Prostate gland (tissue), 2 donors: Measurements from ENCODE around the gene DOK4. TPM values are rescaled to one million over a fixed set of nuclear protein-coding genes. Genes with fewer than 3 reads are reported as not detected.

ENCODE experiments used
- DNase-seq: peaks from one replicate; pipeline ENCODE4 v3.0.0-alpha.2; 2019; ENCODE audit warnings: low spot score
- H3K27ac ChIP-seq, 2 donors: fragments of 200-600 bp; sonication (generic); 2 replicates each; pipeline ENCODE4 v1.5.1; 2017 to 2019
- H3K27me3 ChIP-seq: fragments of 200-600 bp; sonication (generic); replicated peaks from 2 replicates; pipeline ENCODE4 v1.5.1; 2019; ENCODE audit not compliant: insufficient read depth
- H3K36me3 ChIP-seq, 2 donors: fragments of 200-600 bp; sonication (generic); 1 replicate in 1 of 2; 2 replicates in 1 of 2; pipeline versions ENCODE4 v1.5.1 to v1.8.1; 2017 to 2019
- H3K4me1 ChIP-seq: fragments of 200-600 bp; sonication (generic); replicated peaks from 2 replicates; pipeline ENCODE4 v1.5.1; 2019
- H3K4me3 ChIP-seq, 2 donors: fragments of 200-600 bp; sonication (generic); 2 replicates each; pipeline ENCODE4 v1.5.1; 2017 to 2019
- H3K9me3 ChIP-seq: fragments of 200-600 bp; sonication (generic); 2 replicates; pipeline ENCODE4 v1.5.1; 2017
- CTCF ChIP-seq, 4 experiments: fragments of 200-600 bp in 2 of 4; fragments of 450-650 bp in 2 of 4; sonication (generic) in 2 of 4; IDR thresholded peaks; 1 replicate in 3 of 4; 2 replicates in 1 of 4; pipeline ENCODE4 v1.5.1; 2016 to 2019; ENCODE audit warnings: antibody characterized with exemption in 4 of 4, mild to moderate bottlenecking in 2 of 4, moderate library complexity in 2 of 4
- POLR2A ChIP-seq: fragments of 450-650 bp; IDR thresholded peaks from one replicate; pipeline ENCODE4 v1.6.1; 2016; ENCODE audit warnings: antibody characterized with exemption, mild to moderate bottlenecking
- POLR2AphosphoS5 ChIP-seq: sonication (generic); formaldehyde crosslinking; IDR thresholded peaks from one replicate; pipeline ENCODE4 v1.6.1; 2017; ENCODE audit warnings: antibody characterized with exemption
- WGBS: methylation state at CpG from one replicate; pipeline ENCODE4 v1.1.5; 2018; 5-methylcytosine and 5-hydroxymethylcytosine counted together
- intact Hi-C: fragments of 100-400 bp; cut with DNase I; formaldehyde crosslinking; loops from one replicate; pipeline ENCODE4 v1.14.2; 2022
- total RNA-seq, 2 donors: library from RNA; depleted of rRNA; stranded (reverse); fragments of >200 nt; gene quantifications; one replicate each; pipeline ENCODE4 v1.1.0, GENCODE V29; 2016

DOK4 gene
- total RNA-seq, 2 donors from 2014 or later: 26.3 to 55.4 TPM

- Histone ChIP-seq H3K9me3 (no peaks in the 10 kb centered on the region), H3K27me3 (no peaks in the 10 kb centered on the region), H3K27ac (peak overlapping the region; percentile 12 to 29), H3K4me3 (no peak overlapping the region), H3K4me1 (peaks cover 18% of the 10 kb centered on the region), H3K36me3 (no peaks in the 10 kb centered on the region)
- no peak for TF ChIP-seq POLR2AphosphoS5
- intact Hi-C loops: no loop called here
- WGBS: 84% methylated on average over 22 of the region's 22 CpGs
- DNase-seq: no peak
Measured at GRCh38 chr16:57530522-57531252, 44.4 kb upstream of the DOK4 start.

- Histone ChIP-seq H3K9me3 (no peaks in the 10 kb centered on the region), H3K27me3 (no peaks in the 10 kb centered on the region), H3K4me1 (peaks cover 16% of the 10 kb centered on the region), H3K36me3 (no peaks in the 10 kb centered on the region), H3K4me3 (no peak overlapping the region), H3K27ac (peak overlapping the region; percentile 12 to 29)
- peak; percentile 24 for TF ChIP-seq POLR2AphosphoS5
- TF ChIP-seq CTCF (IDR thresholded peaks at IDR 0.05): no peak
- TF ChIP-seq POLR2A: no peak
- no peak for DNase-seq
- intact Hi-C loops: no loop called here
- WGBS: 36% methylated on average over 7 of the region's 7 CpGs
Measured at GRCh38 chr16:57530104-57530521, 43.8 kb upstream of the DOK4 start.

- Histone ChIP-seq H3K27me3 (no peaks in the 10 kb centered on the region), H3K9me3 (no peaks in the 10 kb centered on the region), H3K4me3 (no peak overlapping the region), H3K27ac (peak overlapping the region in 1 of 2 donors; percentile 12), H3K36me3 (no peaks in the 10 kb centered on the region), H3K4me1 (peaks cover 11% of the 10 kb centered on the region)
- TF ChIP-seq POLR2AphosphoS5 (no peak), POLR2A (no peak), CTCF (IDR thresholded peaks at IDR 0.05) (no peak)
- WGBS: 68% methylated on average over 14 of the region's 14 CpGs
- DNase-seq: no peak
- intact Hi-C loops: no loop called here
Measured at GRCh38 chr16:57529391-57530103, 43.3 kb upstream of the DOK4 start.

GRCh38 chr16:57528499-57529390 lies 42.5 kb upstream of the DOK4 start:
- Histone ChIP-seq H3K4me3 (no peak overlapping the region), H3K36me3 (no peaks in the 10 kb centered on the region), H3K4me1 (peaks cover 11% of the 10 kb centered on the region), H3K9me3 (no peaks in the 10 kb centered on the region), H3K27ac (no peak overlapping the region), H3K27me3 (no peaks in the 10 kb centered on the region)
- 78% methylated on average over 123 of the region's 126 CpGs for WGBS
- TF ChIP-seq POLR2A (no peak), CTCF (IDR thresholded peaks at IDR 0.05) (no peak), POLR2AphosphoS5 (no peak)
- intact Hi-C loops: no loop called here
- no peak for DNase-seq
